H1 (cell line): ENCODE results near the gene PRR16. TPM values are rescaled to one million over a fixed set of nuclear protein-coding genes. Genes with fewer than 3 reads are reported as not detected.

Experiments
- CTCF ChIA-PET: fragments of 300-600 bp; sonication (Branson Sonifier 250); formaldehyde crosslinking; loops from one replicate; lab custom pipeline; 2021; ENCODE audit not compliant: partially characterized antibody; lab: Charles Lee
- POLR2A ChIA-PET: fragments of 300-600 bp; sonication (Branson Sonifier 250); formaldehyde crosslinking; loops from one replicate; lab custom pipeline; 2021; ENCODE audit warnings: inconsistent platforms; ENCODE audit not compliant: partially characterized antibody; lab: Charles Lee
- DNase-seq, 2 experiments: peaks; one replicate each; pipeline versions ENCODE4 v3.0.0 to v3.0.0-alpha.2; 2010 to 2022; ENCODE audit warnings: low spot score in 2 of 2, low read depth in 1 of 2, mixed read lengths in 1 of 2
- FAIRE-seq: peaks from 2 replicates; lab custom pipeline; 2011; peaks lifted over from hg19 to GRCh38; lab: Jason Lieb, UNC
- H2AFZ ChIP-seq: 2 replicates; pipeline ENCODE4 v1.8.1; 2012; ENCODE audit warnings: low read length, inconsistent platforms
- H2AK5ac ChIP-seq: 2 replicates; pipeline ENCODE4 v1.6.1; 2013; ENCODE audit warnings: low read depth, low read length
- H2BK120ac ChIP-seq: replicated peaks from 2 replicates; pipeline ENCODE3; 2013; ENCODE audit warnings: low read depth, low read length, inconsistent platforms
- H2BK12ac ChIP-seq: 2 replicates; pipeline ENCODE4 v1.6.1; 2013; ENCODE audit warnings: low read depth, low read length
- H2BK15ac ChIP-seq: 2 replicates; pipeline ENCODE4 v1.6.1; 2013; ENCODE audit warnings: low read length
- H2BK20ac ChIP-seq: 2 replicates; pipeline ENCODE4 v1.6.1; 2013; ENCODE audit warnings: low read length
- H2BK5ac ChIP-seq: 2 replicates; pipeline ENCODE4 v1.6.1; 2013; ENCODE audit warnings: low read depth, low read length
- H3K14ac ChIP-seq: 2 replicates; pipeline ENCODE4 v1.6.1; 2013; ENCODE audit warnings: inconsistent platforms; ENCODE audit not compliant: insufficient read length
- H3K18ac ChIP-seq: 2 replicates; pipeline ENCODE4 v1.6.1; 2013; ENCODE audit warnings: low read length; ENCODE audit errors: extremely low read depth
- H3K23ac ChIP-seq: 2 replicates; pipeline ENCODE4 v1.6.1; 2013; ENCODE audit warnings: inconsistent platforms; ENCODE audit not compliant: insufficient read length
- H3K23me2 ChIP-seq: 2 replicates; pipeline ENCODE4 v1.6.1; 2013; ENCODE audit warnings: low read depth, low read length
- H3K27ac ChIP-seq: 2 replicates; pipeline ENCODE4 v1.6.1; 2011; ENCODE audit warnings: low read depth, low read length, inconsistent platforms
- H3K27me3 ChIP-seq, 4 experiments: replicated peaks in 1 of 4; 1 replicate in 1 of 4; 2 replicates in 3 of 4; pipeline versions ENCODE4 v1.6.1 to v1.8.1; 2011 to 2013; ENCODE audit warnings: low read length in 3 of 4, mild to moderate bottlenecking in 3 of 4, inconsistent platforms in 2 of 4, mixed read lengths in 2 of 4, moderate library complexity in 1 of 4; ENCODE audit not compliant: control insufficient read depth in 3 of 4, insufficient read depth in 3 of 4; ENCODE audit errors: extremely low read depth in 1 of 4
- H3K36me3 ChIP-seq, 4 experiments: 2 replicates each; pipeline versions ENCODE4 v1.6.1 to v1.8.1; 2011 to 2013; ENCODE audit warnings: mild to moderate bottlenecking in 4 of 4, low read length in 3 of 4, moderate library complexity in 2 of 4, control low read depth in 1 of 4, inconsistent platforms in 1 of 4; ENCODE audit not compliant: insufficient read depth in 4 of 4, control insufficient read depth in 2 of 4
- H3K4ac ChIP-seq: replicated peaks from 2 replicates; pipeline ENCODE3; 2013; ENCODE audit warnings: low read length, low read depth, mixed read lengths, inconsistent platforms; ENCODE audit not compliant: insufficient read length
- H3K4me1 ChIP-seq, 4 experiments: replicated peaks in 1 of 4; 1 replicate in 1 of 4; 2 replicates in 3 of 4; pipeline versions ENCODE4 v1.6.1 to v1.8.1; 2011 to 2013; ENCODE audit warnings: low read length in 3 of 4, inconsistent platforms in 2 of 4, mixed read lengths in 1 of 4; ENCODE audit not compliant: insufficient read depth in 4 of 4, control insufficient read depth in 3 of 4
- H3K4me2 ChIP-seq, 2 experiments: 2 replicates each; pipeline versions ENCODE4 v1.6.1 to v1.8.1; 2011 to 2013; ENCODE audit warnings: low read depth in 2 of 2, low read length in 2 of 2, control low read depth in 1 of 2, inconsistent platforms in 1 of 2, mild to moderate bottlenecking in 1 of 2; ENCODE audit not compliant: insufficient read depth in 1 of 2
- H3K4me3 ChIP-seq, 4 experiments: fragments of 200-600, 300-600 bp in 1 of 4; sonication (generic), shearing (Covaris generic), sonication (Bioruptor Twin) in 1 of 4; 2 replicates each; pipeline versions ENCODE4 v1.5.1 to v1.8.1; 2011 to 2016; ENCODE audit warnings: low read length in 4 of 4, low read depth in 3 of 4, control low read depth in 2 of 4, inconsistent platforms in 2 of 4, mild to moderate bottlenecking in 2 of 4, mixed read lengths in 1 of 4, moderate library complexity in 1 of 4; ENCODE audit not compliant: insufficient read depth in 2 of 4; ENCODE audit errors: extremely low read depth in 1 of 4
- H3K56ac ChIP-seq: replicated peaks from 2 replicates; pipeline ENCODE3; 2013; ENCODE audit warnings: low read depth, mild to moderate bottlenecking, mixed read lengths, low read length, inconsistent platforms; ENCODE audit not compliant: insufficient read length
- H3K79me1 ChIP-seq: 2 replicates; pipeline ENCODE4 v1.6.1; 2013; ENCODE audit warnings: low read depth, low read length, control low read depth
- H3K79me2 ChIP-seq, 2 experiments: 2 replicates each; pipeline versions ENCODE4 v1.6.1 to v1.8.1; 2012 to 2013; ENCODE audit warnings: low read length in 2 of 2, mild to moderate bottlenecking in 2 of 2, inconsistent platforms in 1 of 2; ENCODE audit not compliant: insufficient read depth in 2 of 2, control insufficient read depth in 1 of 2
- H3K9ac ChIP-seq, 4 experiments: replicated peaks in 1 of 4; 1 replicate in 1 of 4; 2 replicates in 3 of 4; pipeline versions ENCODE4 v1.6.1 to v1.8.1; 2011 to 2013; ENCODE audit warnings: low read depth in 3 of 4, low read length in 3 of 4, control low read depth in 2 of 4, mild to moderate bottlenecking in 2 of 4, moderate library complexity in 2 of 4, inconsistent platforms in 1 of 4; ENCODE audit errors: extremely low read depth in 1 of 4
- H3K9me3 ChIP-seq, 2 experiments: 2 replicates each; pipeline versions ENCODE4 v1.6.1 to v1.8.1; 2012 to 2013; ENCODE audit warnings: mild to moderate bottlenecking in 2 of 2, moderate library complexity in 2 of 2, control low read depth in 1 of 2, inconsistent platforms in 1 of 2, low read depth in 1 of 2, low read length in 1 of 2, mixed read lengths in 1 of 2; ENCODE audit not compliant: insufficient read depth in 2 of 2
- H4K20me1 ChIP-seq, 2 experiments: replicated peaks in 1 of 2; 2 replicates each; pipeline versions ENCODE3 to v1.8.1; 2011 to 2013; ENCODE audit warnings: inconsistent platforms in 2 of 2, low read length in 2 of 2, mild to moderate bottlenecking in 1 of 2; ENCODE audit not compliant: insufficient read depth in 2 of 2, control insufficient read depth in 1 of 2
- H4K5ac ChIP-seq: 2 replicates; pipeline ENCODE4 v1.6.1; 2013; ENCODE audit warnings: low read length, low read depth, mixed read lengths, inconsistent platforms; ENCODE audit not compliant: insufficient read length
- H4K8ac ChIP-seq: 2 replicates; pipeline ENCODE4 v1.8.0; 2013; ENCODE audit warnings: mild to moderate bottlenecking, moderate library complexity, low read length, inconsistent platforms; ENCODE audit not compliant: insufficient read depth; ENCODE audit errors: extremely low read depth
- H4K91ac ChIP-seq: replicated peaks from 2 replicates; pipeline ENCODE3; 2013; ENCODE audit warnings: low read length, mixed read lengths, inconsistent platforms; ENCODE audit not compliant: insufficient read length
- BCL11A ChIP-seq, 2 experiments: IDR thresholded peaks; one replicate each; pipeline ENCODE4 v1.6.1; 2011; ENCODE audit warnings: low read depth in 2 of 2, low read length in 2 of 2, mild to moderate bottlenecking in 2 of 2
- JUND ChIP-seq: IDR thresholded peaks from 2 replicates; pipeline ENCODE4 v1.6.1; 2011; ENCODE audit warnings: mild to moderate bottlenecking, improper control_type of control experiment, low read length
- KDM5A ChIP-seq: fragments of 200-600 bp; IDR thresholded peaks from 2 replicates; pipeline ENCODE4 v1.7.1; 2012; ENCODE audit warnings: mild to moderate bottlenecking, low read length, inconsistent platforms, mixed read lengths
- MAFK ChIP-seq: IDR thresholded peaks from 2 replicates; pipeline ENCODE4 v1.6.1; 2012; ENCODE audit warnings: low read depth, mild to moderate bottlenecking, improper control_type of control experiment, low read length
- MAX ChIP-seq: IDR thresholded peaks from 2 replicates; pipeline ENCODE4 v1.6.1; 2012; ENCODE audit warnings: inconsistent platforms
- POU5F1 ChIP-seq: IDR thresholded peaks from 2 replicates; pipeline ENCODE4 v1.6.1; 2011; ENCODE audit warnings: low read depth, mild to moderate bottlenecking, low read length, moderate library complexity
- SRF ChIP-seq: IDR thresholded peaks from 2 replicates; pipeline ENCODE4 v1.6.1; 2011; ENCODE audit warnings: mild to moderate bottlenecking, low read depth, low read length, moderate library complexity
- TBP ChIP-seq: IDR thresholded peaks from 2 replicates; pipeline ENCODE4 v1.6.1; 2011; ENCODE audit warnings: low read depth, low read length, improper control_type of control experiment
- WGBS, 2 experiments: shearing (Covaris generic) in 1 of 2; methylation state at CpG; one replicate each; pipeline versions ENCODE4 v1.1.6 to v1.1.7; 2013 to 2015; ENCODE audit warnings: low lambda C conversion rate in 2 of 2, mixed read lengths in 2 of 2, inconsistent platforms in 1 of 2, low coverage in 1 of 2, missing lambda C conversion rate in 1 of 2; ENCODE audit not compliant: insufficient replicate concordance in 2 of 2, insufficient coverage in 1 of 2, insufficient read length in 1 of 2; ENCODE audit errors: extremely low coverage in 1 of 2, missing lambda C conversion rate in 1 of 2; 5-methylcytosine and 5-hydroxymethylcytosine counted together
- polyA plus RNA-seq, 7 experiments: library from polyadenylated mRNA; depleted of rRNA in 3 of 7; stranded (reverse) in 5 of 7; unstranded in 2 of 7; fragments of >200 nt in 5 of 7; fragments of 200-250 nt in 2 of 7; gene quantifications; 1 replicate in 5 of 7; 2 replicates in 1 of 7; 4 replicates in 1 of 7; pipeline versions ENCODE4 v1.2.1 to v1.2.3, GENCODE V29; 2011 to 2013; ENCODE audit warnings: missing spikeins in 2 of 7, mixed read lengths in 2 of 7
- total RNA-seq: library from RNA; stranded (reverse); fragmentation: NEBNext Ultra II Directional; extraction: Animal tissue kit (Norgen Biotek cat#: 25700); gene quantifications from 2 replicates; pipeline ENCODE4 v1.2.1, GENCODE V29; 2021
- TF ChIP-seq, protein P1 (sequence below): IDR thresholded peaks from 2 replicates; pipeline ENCODE4 v1.6.1; 2012; ENCODE audit warnings: low read length, inconsistent platforms

Gene PRR16
- total and polyA plus RNA-seq, 2 of the 8 experiments (the other 6 are each of a cell fraction or from before 2014, with no cell fraction given) = 0.73 to 1.6 TPM

DNA sequence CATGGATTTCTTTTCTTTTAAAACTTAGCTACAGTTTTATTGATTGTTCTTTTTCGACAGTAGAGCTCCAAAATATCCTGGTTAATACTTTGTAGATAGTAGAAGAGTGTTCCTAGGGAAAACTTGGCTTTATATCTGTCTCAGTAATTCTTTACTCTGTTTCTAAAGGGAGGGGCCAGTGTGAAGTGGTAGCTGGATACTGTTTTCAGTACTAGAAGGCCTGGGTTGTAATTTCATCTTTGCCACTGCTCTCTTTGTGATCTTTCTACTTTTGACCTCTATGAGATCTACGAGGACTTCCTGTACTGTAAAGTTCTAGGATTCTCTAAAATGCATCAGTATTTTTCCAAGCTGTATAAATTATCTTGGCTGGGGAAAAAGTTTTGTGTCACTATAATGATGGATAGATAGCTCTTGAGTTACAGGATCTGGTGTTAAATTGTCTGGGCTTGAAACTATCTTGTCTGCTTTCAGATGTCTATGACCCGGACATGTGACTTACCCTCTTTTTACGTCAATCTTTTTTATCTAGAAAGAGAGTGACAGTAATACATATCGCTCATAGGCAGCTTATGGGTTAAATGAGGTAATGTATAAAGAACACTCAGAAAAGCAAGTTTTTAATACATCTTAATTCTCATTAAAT, 53.6 kb downstream of the PRR16 start:
- Histone ChIP-seq H3K23me2 (no peaks in the 10 kb centered on the region), H3K36me3 (no peaks in the 10 kb centered on the region), H2AK5ac (no peak overlapping the region), H2BK120ac (no peak overlapping the region), H2AFZ (no peak overlapping the region), H2BK20ac (no peak overlapping the region), H4K20me1 (no peaks in the 10 kb centered on the region), H2BK15ac (no peak overlapping the region), H3K18ac (no peak overlapping the region), H4K5ac (no peak overlapping the region), H4K91ac (no peak overlapping the region), H3K27ac (no peak overlapping the region), H3K56ac (no peak overlapping the region), H3K14ac (no peak overlapping the region), H2BK5ac (no peak overlapping the region), H3K9me3 (no peaks in the 10 kb centered on the region), H4K8ac (no peak overlapping the region), H3K79me2 (no peaks in the 10 kb centered on the region), H3K23ac (no peak overlapping the region), H2BK12ac (no peak overlapping the region), H3K79me1 (no peaks in the 10 kb centered on the region), H3K27me3 (no peaks in the 10 kb centered on the region), H3K4me3 (no peak overlapping the region), H3K4ac (no peak overlapping the region), H3K9ac (no peak overlapping the region), H3K4me1 (peaks cover 0 to 7% (median 2%) of the 10 kb centered on the region in 4 experiments; a peak in 3 of 7 replicates), H3K4me2 (no peak overlapping the region)
- no peak for FAIRE-seq
- TF ChIP-seq SRF (no peak), KDM5A (no peak), MAFK (no peak), MAX (no peak), BCL11A (IDR thresholded peaks at IDR 0.05; ENCODE audit: low read depth in 2 of 2, low read length in 2 of 2) (no peak), POU5F1 (no peak), TBP (no peak), JUND (no peak)
- TF ChIP-seq, protein P1, sequence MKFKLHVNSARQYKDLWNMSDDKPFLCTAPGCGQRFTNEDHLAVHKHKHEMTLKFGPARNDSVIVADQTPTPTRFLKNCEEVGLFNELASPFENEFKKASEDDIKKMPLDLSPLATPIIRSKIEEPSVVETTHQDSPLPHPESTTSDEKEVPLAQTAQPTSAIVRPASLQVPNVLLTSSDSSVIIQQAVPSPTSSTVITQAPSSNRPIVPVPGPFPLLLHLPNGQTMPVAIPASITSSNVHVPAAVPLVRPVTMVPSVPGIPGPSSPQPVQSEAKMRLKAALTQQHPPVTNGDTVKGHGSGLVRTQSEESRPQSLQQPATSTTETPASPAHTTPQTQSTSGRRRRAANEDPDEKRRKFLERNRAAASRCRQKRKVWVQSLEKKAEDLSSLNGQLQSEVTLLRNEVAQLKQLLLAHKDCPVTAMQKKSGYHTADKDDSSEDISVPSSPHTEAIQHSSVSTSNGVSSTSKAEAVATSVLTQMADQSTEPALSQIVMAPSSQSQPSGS = no peak
- DNase-seq = no peak
- ChIA-PET POLR2A (no interaction called here), CTCF (interaction anchor here (0.6 kb wide), 1 partner anchor 54 kb away, joined by 3 read pairs; no protein-coding TSS in a partner anchor)
- WGBS, 2 experiments = 91% methylated on average over 5 of the region's 5 CpGs; no CpG with 5 or more reads in 1 of the 2 experiments
